Cardiac muscle cell (in vitro differentiated cells and primary cell): Measurements from ENCODE around the gene CNTN5. TPM values are rescaled to one million over a fixed set of nuclear protein-coding genes. Genes with fewer than 3 reads are reported as not detected.

Experiments used
- DNase-seq, 2 donors: peaks; one replicate each; pipeline versions ENCODE4 v3.0.0 to v3.0.0-alpha.2; 2010 to 2017; ENCODE audit warnings: low read depth in 1 of 2, low spot score in 1 of 2
- H3K27ac ChIP-seq: fragments of 200-600 bp; sonication (generic); 2 replicates; pipeline ENCODE4 v1.5.1; 2016
- H3K27me3 ChIP-seq: fragments of 200-600 bp; sonication (generic); 2 replicates; pipeline ENCODE4 v1.6.0; 2016; ENCODE audit warnings: control low read depth
- H3K36me3 ChIP-seq: fragments of 200-600 bp; sonication (generic); 2 replicates; pipeline ENCODE4 v1.5.1; 2016; ENCODE audit warnings: control low read depth
- H3K4me1 ChIP-seq: fragments of 200-600 bp; sonication (generic); 2 replicates; pipeline ENCODE4 v1.8.1; 2017; ENCODE audit warnings: low read depth, mild to moderate bottlenecking, mixed run types
- H3K4me3 ChIP-seq: fragments of 200-600 bp; sonication (generic); 2 replicates; pipeline ENCODE4 v1.5.1; 2016; ENCODE audit warnings: mild to moderate bottlenecking
- H3K9me3 ChIP-seq: fragments of 200-600 bp; sonication (generic); 2 replicates; pipeline ENCODE4 v1.5.1; 2017; ENCODE audit warnings: low read depth, mild to moderate bottlenecking, control low read depth
- polyA plus RNA-seq: library from polyadenylated mRNA; unstranded; fragments of >200 nt; fragmentation: Nextera tagmentation; extraction: Ambion mirVana; gene quantifications from 2 replicates; pipeline ENCODE4 v1.2.1, GENCODE V29; 2016
- total RNA-seq: library from RNA; depleted of rRNA; stranded (reverse); fragments of >200 nt; gene quantifications from 2 replicates; pipeline ENCODE4 v1.2.3, GENCODE V29; 2016
- TF ChIP-seq, protein P1 (sequence below): IDR thresholded peaks from 2 replicates; pipeline ENCODE4 v1.5.1; 2012; ENCODE audit warnings: low read depth, mild to moderate bottlenecking, low read length

Gene CNTN5
- total and polyA plus RNA-seq, 2 experiments from 2014 or later: 30.0 to 41.3 TPM

DNA sequence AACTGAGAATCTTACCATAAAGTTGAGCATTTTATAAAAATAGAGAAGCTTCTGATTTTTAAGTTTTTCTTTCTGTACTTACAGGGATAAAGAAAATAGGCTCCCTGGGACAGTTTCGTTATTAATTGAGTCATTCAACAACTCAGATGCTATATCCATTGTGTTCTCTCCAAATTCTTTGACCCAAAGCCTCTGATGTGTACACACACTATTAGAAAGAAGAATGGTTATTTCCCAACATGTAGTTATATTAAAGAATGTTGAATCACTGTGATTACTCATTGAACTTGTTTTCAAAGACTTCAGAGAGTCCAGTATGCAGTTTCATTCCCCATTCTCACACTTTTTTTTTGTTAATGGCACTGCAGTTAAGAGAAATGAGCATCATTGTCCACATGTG lies 932.1 kb downstream of the CNTN5 start:
- TF ChIP-seq, protein P1, sequence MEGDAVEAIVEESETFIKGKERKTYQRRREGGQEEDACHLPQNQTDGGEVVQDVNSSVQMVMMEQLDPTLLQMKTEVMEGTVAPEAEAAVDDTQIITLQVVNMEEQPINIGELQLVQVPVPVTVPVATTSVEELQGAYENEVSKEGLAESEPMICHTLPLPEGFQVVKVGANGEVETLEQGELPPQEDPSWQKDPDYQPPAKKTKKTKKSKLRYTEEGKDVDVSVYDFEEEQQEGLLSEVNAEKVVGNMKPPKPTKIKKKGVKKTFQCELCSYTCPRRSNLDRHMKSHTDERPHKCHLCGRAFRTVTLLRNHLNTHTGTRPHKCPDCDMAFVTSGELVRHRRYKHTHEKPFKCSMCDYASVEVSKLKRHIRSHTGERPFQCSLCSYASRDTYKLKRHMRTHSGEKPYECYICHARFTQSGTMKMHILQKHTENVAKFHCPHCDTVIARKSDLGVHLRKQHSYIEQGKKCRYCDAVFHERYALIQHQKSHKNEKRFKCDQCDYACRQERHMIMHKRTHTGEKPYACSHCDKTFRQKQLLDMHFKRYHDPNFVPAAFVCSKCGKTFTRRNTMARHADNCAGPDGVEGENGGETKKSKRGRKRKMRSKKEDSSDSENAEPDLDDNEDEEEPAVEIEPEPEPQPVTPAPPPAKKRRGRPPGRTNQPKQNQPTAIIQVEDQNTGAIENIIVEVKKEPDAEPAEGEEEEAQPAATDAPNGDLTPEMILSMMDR: no peak
- H3K27me3 ChIP-seq: no peaks in the 10 kb centered on the region
- DNase-seq: peak in 1 of 2 donors; percentile 32
- no peaks in the 10 kb centered on the region for H3K36me3 ChIP-seq
- H3K4me3 ChIP-seq: no peak overlapping the region
- H3K4me1 ChIP-seq: no peaks in the 10 kb centered on the region
- no peak overlapping the region for H3K27ac ChIP-seq
- no peaks in the 10 kb centered on the region for H3K9me3 ChIP-seq

DNA sequence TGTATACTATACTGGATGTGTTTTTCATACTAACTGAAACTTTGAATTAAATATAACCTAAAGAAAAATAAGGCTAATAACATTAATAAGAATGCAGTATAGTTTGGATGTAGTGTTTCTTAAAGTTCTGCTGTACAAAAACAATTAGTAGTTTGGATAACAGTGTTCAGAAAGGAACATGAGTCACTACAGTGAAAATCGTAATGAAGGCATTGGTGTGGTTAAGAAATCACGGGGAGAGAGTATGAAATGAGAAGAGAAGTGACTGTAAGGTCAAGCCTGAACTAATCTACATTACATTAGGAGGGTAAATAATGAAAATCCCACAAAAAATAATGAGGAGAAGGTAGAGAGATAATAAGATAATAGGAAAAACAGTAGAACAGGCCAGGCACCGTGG lies 939.8 kb downstream of the CNTN5 start:
- no peak overlapping the region for H3K4me3 ChIP-seq
- no peaks in the 10 kb centered on the region for H3K4me1 ChIP-seq
- H3K9me3 ChIP-seq: no peaks in the 10 kb centered on the region
- TF ChIP-seq, protein P1: no peak
- no peak for DNase-seq
- H3K27me3 ChIP-seq: no peaks in the 10 kb centered on the region
- no peaks in the 10 kb centered on the region for H3K36me3 ChIP-seq
- no peak overlapping the region for H3K27ac ChIP-seq

DNA sequence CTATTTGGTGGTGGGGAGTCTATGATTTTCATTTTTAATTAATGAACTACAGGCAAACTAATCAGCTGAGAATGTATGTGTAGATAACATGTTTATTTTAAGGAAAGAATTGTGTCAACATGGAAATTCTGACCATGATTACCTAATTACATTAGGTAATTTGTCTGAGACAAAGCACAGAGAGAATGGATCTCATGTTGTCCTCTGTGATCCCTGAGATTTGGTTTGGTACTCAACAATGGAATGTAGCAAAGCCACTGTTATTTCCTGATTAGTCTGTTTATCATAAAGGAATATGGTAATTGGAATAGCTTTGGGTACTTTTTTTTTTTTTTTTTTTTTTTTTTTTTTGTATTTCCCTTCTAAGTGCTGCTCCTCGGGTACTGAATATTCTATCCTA lies 947.6 kb downstream of the CNTN5 start:
- H3K4me3 ChIP-seq: no peak overlapping the region
- no peaks in the 10 kb centered on the region for H3K4me1 ChIP-seq
- H3K27me3 ChIP-seq: no peaks in the 10 kb centered on the region
- no peak for DNase-seq
- no peaks in the 10 kb centered on the region for H3K9me3 ChIP-seq
- no peak overlapping the region for H3K27ac ChIP-seq
- no peaks in the 10 kb centered on the region for H3K36me3 ChIP-seq
- TF ChIP-seq, protein P1: no peak

DNA sequence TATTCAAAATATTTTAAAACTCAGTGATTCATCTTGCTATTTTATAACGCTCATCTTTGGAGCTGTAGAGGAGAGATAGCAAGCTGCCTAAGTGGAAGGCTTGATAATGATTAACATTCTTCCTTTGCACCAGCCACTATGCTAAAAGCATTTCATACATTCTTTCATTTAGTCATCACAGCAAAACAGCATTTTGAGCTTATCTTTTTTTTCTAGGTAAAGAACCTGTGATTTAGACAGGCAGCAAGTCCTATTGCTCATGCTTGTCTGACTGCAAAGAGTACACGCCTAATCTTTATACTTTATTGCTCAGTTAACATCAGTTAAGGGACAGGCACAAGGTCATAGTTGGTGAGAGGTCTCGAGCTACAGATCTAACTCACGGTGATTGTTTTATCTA lies 953.2 kb downstream of the CNTN5 start:
- H3K36me3 ChIP-seq: no peaks in the 10 kb centered on the region
- TF ChIP-seq, protein P1: no peak
- no peaks in the 10 kb centered on the region for H3K9me3 ChIP-seq
- no peak overlapping the region for H3K4me3 ChIP-seq
- no peaks in the 10 kb centered on the region for H3K4me1 ChIP-seq
- no peak overlapping the region for H3K27ac ChIP-seq
- no peak for DNase-seq
- H3K27me3 ChIP-seq: no peaks in the 10 kb centered on the region

DNA sequence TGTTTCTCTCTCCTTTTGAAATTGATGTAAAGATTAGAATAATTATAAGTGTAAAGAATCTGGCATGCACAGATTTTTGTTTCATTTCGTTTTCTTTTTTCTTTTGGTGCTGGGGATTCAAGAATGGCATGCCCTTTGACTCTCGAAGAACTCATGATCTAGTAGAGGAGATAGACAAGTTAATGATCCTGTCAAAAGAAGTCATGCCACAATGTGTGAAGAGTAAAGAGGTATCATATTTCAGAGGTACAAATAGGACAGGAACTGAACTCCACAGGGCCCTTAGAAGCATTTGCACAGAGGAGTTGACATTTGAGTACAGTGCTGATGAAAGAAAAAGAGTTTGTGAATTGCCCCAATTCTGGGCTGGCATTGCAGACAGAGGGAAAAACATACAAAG lies 958.3 kb downstream of the CNTN5 start:
- Histone ChIP-seq H3K27me3 (peaks cover 6% of the 10 kb centered on the region), H3K36me3 (no peaks in the 10 kb centered on the region), H3K4me3 (no peak overlapping the region), H3K9me3 (no peaks in the 10 kb centered on the region), H3K27ac (no peak overlapping the region), H3K4me1 (peaks cover 4% of the 10 kb centered on the region)
- TF ChIP-seq, protein P1: no peak
- DNase-seq: no peak
